Measurements from ENCODE around the gene CSH1.
"Not testable (repeated sequence)": the region's sequence is repeated elsewhere in the genome, so short reads cannot be mapped to it uniquely, and the experiment has no call there.

Gene CSH1

GRCh38 chr17:63896524-63897354, at the start of gene CSH1:
TSS of gene CSH1 (minus strand) at chr17:63896574. CDS start at chr17:63896511, 63 bp downstream.
- not testable (repeated sequence) for DNase-seq

- DNase-seq: no peak
Observed at GRCh38 chr17:63945784-63946439, 49.5 kb upstream of the CSH1 start.

DNA sequence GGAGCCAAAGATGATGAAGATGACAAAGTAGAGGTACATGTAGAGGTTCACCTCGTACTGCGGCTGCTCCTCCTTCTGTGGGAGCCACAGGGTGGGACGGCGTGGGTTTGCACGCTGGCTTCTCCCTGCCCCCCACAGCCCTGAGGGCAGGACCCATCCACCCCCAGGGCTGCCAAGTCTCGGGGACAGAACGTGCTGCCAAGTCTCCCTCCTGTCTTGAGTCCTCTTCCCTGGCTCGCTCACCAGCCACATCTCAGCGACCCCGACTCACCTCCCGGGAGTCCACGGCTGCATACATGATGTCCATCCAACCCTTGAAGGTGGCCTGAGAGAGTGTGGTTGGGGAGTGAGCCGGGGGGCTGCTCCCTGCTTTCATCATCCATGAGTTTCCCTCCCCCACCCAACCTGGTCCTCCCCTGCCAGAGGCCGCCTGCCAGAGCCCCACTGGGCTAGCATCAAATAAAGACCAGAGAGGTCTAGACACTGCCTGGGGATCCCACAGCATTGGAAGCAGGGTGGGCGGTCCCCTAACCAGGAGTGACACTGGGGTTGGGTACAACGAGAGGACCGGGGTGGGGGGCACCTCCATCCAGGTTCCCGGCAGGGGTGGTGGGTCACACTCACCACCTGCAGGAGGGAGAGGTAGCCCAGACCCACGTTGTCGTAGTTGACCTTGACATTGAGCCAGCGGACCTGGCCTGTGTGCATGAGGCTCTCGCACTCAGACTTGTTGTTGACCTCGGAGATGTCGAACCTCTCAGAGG, 48.5 kb upstream of the CSH1 start:
- DNase-seq: no peak

GRCh38 chr17:63943745-63944144, 47.4 kb upstream of the CSH1 start:
- DNase-seq: no peak

DNA sequence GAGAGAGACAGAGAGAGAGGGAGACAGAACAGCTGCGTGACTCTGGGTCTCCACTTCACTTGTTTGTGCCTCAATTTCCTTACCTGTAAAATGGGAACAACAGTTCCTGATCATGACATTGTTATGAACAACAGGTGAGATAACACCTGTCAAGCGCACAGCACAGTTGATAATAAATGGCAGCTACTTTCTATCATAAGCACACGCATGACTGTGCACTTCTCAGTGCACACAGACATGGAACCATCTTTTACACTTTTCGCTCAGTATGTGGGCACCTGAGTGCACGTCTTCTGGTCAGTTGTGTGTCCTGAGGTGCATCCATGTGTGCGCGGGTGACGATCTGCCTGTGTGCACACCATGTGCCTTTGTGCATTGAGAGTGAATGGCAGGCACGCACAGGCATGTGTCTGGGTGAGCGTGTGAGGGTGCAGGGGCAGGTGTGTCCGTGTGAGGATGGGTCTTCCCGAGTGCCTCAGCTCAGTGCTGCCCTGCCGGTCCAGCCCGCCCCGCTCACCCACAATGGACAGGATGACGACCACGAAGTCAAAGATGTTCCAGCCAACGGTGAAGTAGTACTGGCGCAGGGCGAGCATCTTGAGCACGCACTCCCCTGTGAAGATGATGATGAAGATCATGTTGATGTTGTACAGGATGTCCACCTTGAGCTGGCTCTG, 46.1 kb upstream of the CSH1 start:
- DNase-seq: no peak

DNA sequence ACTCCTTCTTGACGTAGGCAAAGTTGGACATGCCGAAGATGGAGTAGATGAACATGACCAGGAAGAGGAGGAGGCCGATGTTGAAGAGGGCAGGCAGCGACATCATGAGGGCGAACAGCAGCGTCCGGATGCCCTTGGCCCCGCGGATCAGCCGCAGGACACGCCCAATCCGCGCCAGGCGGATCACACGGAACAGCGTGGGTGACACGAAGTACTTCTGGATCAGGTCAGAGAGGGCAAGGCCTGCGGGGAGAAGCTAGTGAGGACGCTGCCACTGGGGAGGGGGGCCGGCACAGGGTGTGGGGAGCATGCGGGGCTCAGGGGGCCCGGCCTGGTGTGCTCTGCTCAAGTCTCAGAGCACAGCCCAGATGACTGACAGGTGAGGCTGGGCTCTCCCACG, 45.4 kb upstream of the CSH1 start:
- DNase-seq: no peak

GRCh38 chr17:63941162-63941561, 44.8 kb upstream of the CSH1 start:
- DNase-seq: no peak

- DNase-seq: no peak
Observed at GRCh38 chr17:63940584-63940983, 44.2 kb upstream of the CSH1 start.

- no peak for DNase-seq
Observed at GRCh38 chr17:63939884-63940283, 43.5 kb upstream of the CSH1 start.

DNA sequence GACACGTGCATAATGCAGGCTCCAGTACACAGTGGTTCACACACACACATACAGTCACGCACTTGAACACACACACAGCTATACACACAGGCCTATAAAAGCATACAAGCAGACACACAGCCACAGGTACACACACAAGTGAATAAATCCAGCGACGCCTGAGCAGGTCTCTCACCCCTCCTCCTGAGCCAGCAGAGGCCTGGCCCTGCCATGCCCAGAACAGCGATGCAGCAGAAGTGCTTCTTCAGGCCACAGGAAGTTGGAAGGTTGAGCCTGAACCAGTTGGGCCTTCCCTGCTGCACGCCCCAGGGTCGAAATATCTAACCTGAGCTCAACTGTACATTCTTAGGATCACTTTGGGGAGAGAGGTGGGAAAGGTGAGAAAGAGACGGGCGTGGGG, 43.0 kb upstream of the CSH1 start:
- no peak for DNase-seq

DNA sequence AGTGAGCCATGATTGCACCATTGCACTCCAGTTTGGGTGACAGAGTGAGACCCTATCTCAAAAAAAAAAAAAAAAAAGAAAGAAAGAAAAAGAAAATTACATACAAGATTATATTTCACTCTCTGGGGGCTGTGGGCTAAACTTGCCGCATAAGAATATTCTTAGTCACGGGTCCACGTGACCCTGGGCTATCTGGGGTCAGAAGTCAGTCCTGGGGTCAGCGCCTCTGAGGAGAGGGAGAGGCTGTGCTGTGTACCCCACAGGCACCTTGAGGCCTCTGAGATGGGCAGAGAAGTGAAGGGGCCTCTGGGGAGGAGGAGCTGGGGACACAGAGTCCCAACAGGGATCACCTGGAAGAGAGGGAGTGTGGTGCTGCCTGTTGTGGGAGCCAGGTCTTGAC, 41.5 kb upstream of the CSH1 start:
- no peak for DNase-seq

- DNase-seq: no peak
Observed at GRCh38 chr17:63937319-63937718, 40.9 kb upstream of the CSH1 start.

GRCh38 chr17:63934183-63935112, 38.1 kb upstream of the CSH1 start:
- no peak for DNase-seq

GRCh38 chr17:63933598-63933997, 37.2 kb upstream of the CSH1 start:
- DNase-seq: no peak

GRCh38 chr17:63932721-63933120, 36.3 kb upstream of the CSH1 start:
- no peak for DNase-seq

- no peak for DNase-seq
Observed at GRCh38 chr17:63931981-63932561, 35.7 kb upstream of the CSH1 start, which contains the start of gene CD79B. TSS of gene CD79B (minus strand) at chr17:63932331. CDS start at chr17:63932261, 70 bp downstream.

GRCh38 chr17:63930951-63931575, 34.7 kb upstream of the CSH1 start:
- DNase-seq: no peak

GRCh38 chr17:63929860-63930766, 33.7 kb upstream of the CSH1 start:
- DNase-seq: no peak

DNA sequence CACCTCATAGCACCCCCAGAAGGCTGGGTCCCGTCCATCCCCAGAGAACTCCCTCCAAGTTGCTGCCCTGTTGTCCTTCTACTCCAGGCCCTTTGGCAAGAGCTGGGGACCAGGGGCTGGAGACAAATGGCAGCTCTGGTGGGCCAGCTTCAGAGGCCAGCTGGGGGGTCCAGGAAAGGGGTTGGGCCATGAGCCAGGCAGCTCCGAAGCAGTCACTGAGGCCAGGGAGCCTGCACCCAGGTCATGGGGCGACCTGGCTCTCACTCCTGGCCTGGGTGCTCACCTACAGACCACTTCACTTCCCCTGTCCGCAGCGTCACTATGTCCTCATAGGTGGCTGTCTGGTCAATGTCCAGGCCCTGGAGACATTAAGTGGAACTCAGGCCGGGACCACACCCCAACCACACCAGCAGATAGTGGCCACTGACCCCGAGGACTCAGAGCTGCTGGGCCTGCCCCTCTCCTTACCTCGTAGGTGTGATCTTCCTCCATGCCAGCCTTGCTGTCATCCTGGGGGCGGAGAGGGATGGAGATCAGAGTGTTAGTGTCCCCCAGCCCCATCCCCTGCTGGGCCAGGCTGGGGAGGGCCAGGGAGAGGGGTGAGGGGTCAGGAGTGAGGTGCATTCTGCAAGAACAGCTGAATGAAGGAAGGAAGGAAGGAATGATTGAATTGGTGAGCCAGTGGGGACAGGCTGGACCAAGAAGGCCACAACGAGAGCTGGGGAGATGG, 32.8 kb upstream of the CSH1 start:
- DNase-seq: no peak

All from COR-L47 (cell line).